ENCODE results near the gene COL24A1. TPM values are rescaled to one million over a fixed set of nuclear protein-coding genes. Genes with fewer than 3 reads are reported as not detected.

COL24A1 gene
- total RNA-seq, 1 experiment from 2014 or later: 0.35 TPM

DNA sequence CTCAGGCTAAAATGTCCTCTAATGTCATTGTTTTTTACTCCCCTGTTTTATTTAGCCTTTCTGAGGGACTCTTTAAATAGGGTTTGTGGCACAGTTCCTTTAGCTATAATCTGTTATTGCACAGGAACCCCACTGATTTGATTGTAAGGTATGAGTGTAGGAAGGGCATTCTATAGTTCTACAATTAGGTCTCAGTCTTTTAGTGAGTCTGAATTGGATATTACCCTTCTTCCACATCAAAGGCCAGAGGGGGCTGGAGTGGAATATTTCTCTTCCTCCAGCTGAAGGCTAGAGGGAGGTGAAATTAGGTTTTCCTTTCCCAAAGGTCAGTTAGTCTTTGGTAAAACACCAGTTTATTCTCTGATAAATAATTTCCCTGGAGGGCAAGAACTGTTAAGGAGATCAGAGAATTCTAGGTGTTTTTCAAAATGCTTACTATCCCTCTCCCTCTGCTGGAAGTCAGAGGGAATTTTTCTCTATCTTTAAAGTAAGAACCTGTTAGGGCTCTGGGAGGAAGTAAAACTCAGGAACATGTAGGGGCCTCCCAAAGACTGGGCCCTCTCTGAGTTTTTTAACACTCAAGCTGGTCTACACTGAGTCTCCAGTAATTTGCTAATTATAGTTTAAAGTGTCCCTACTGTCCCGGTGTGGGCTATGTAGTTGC lies 272.1 kb downstream of the COL24A1 start:
- no peaks in the 10 kb centered on the region for H3K27me3 Mint-ChIP-seq (ENCODE audit: low read depth)
- H3K18ac ChIP-seq (ENCODE audit: insufficient read length, low read depth, low read length): no peak overlapping the region
- H2BK15ac ChIP-seq (ENCODE audit: low read depth, low read length): no peak overlapping the region
- H3K4ac ChIP-seq (ENCODE audit: low read depth, low read length): no peak overlapping the region
- no peak overlapping the region for H3K56ac ChIP-seq (ENCODE audit: insufficient read length, low read depth, low read length)
- no peaks in the 10 kb centered on the region for H3K9me3 ChIP-seq (ENCODE audit: control insufficient read depth, low read depth, low read length)
- H2AK5ac ChIP-seq (ENCODE audit: insufficient read length, low read length): no peak overlapping the region
- DNase-seq: no peak
- H3K27ac Mint-ChIP-seq: 0 out of 7 replicates have a peak overlapping the region, but pooled peaks of 2 of the 3 experiments have one; percentile 11 to 12
- no peak overlapping the region for H3K27ac ChIP-seq (ENCODE audit: insufficient read length, low read depth, low read length)
- no peak overlapping the region for H3K4me3 Mint-ChIP-seq
- no peak overlapping the region for H4K91ac ChIP-seq (ENCODE audit: insufficient read length, low read depth, low read length)
- no peak overlapping the region for H2BK12ac ChIP-seq (ENCODE audit: insufficient read length, low read depth, low read length)
- no peak overlapping the region for H4K8ac ChIP-seq (replicated peaks; ENCODE audit: insufficient read length, low read depth, low read length)
- H3K27me3 ChIP-seq (ENCODE audit: insufficient read depth, low read length): no peaks in the 10 kb centered on the region
- no peaks in the 10 kb centered on the region for H4K20me1 ChIP-seq (ENCODE audit: control insufficient read depth, insufficient read depth, insufficient read length)
- H2BK120ac ChIP-seq (ENCODE audit: low read depth, low read length, poor library complexity, severe bottlenecking): no peak overlapping the region
- no peak overlapping the region for H4K5ac ChIP-seq (ENCODE audit: insufficient read length, low read depth, low read length)
- H3K23me2 ChIP-seq (ENCODE audit: insufficient read length, low read depth, low read length, poor library complexity, severe bottlenecking): no peaks in the 10 kb centered on the region
- no peaks in the 10 kb centered on the region for H3K79me2 ChIP-seq (ENCODE audit: insufficient read depth, low read length)
- H3K4me1 ChIP-seq (ENCODE audit: insufficient read depth, low read length): no peaks in the 10 kb centered on the region
- H3T11ph ChIP-seq (ENCODE audit: low read length): no peak overlapping the region
- H3K14ac ChIP-seq (ENCODE audit: insufficient read depth, low read length): no peak overlapping the region
- peak overlapping the region; percentile 87 for H2AFZ ChIP-seq (ENCODE audit: low read length)
- no peak overlapping the region for H3K23ac ChIP-seq (ENCODE audit: insufficient read length, low read depth, low read length)
- no peaks in the 10 kb centered on the region for H3K9me3 Mint-ChIP-seq
- no peaks in the 10 kb centered on the region for H3K36me3 Mint-ChIP-seq (ENCODE audit: insufficient read depth in 1 of 3, low read depth in 3 of 3)
- no peak overlapping the region for H2BK20ac ChIP-seq (ENCODE audit: low read depth, low read length, poor library complexity, severe bottlenecking)
- no peak overlapping the region for H3K4me2 ChIP-seq (ENCODE audit: insufficient read depth, insufficient read length, low read length)
- H3K79me1 ChIP-seq (ENCODE audit: insufficient read depth, low read depth, low read length, poor library complexity, severe bottlenecking): no peaks in the 10 kb centered on the region
- no peak overlapping the region for H3K9ac ChIP-seq (ENCODE audit: extremely low read depth, insufficient read length, low read length)
- TF ChIP-seq, protein P1, sequence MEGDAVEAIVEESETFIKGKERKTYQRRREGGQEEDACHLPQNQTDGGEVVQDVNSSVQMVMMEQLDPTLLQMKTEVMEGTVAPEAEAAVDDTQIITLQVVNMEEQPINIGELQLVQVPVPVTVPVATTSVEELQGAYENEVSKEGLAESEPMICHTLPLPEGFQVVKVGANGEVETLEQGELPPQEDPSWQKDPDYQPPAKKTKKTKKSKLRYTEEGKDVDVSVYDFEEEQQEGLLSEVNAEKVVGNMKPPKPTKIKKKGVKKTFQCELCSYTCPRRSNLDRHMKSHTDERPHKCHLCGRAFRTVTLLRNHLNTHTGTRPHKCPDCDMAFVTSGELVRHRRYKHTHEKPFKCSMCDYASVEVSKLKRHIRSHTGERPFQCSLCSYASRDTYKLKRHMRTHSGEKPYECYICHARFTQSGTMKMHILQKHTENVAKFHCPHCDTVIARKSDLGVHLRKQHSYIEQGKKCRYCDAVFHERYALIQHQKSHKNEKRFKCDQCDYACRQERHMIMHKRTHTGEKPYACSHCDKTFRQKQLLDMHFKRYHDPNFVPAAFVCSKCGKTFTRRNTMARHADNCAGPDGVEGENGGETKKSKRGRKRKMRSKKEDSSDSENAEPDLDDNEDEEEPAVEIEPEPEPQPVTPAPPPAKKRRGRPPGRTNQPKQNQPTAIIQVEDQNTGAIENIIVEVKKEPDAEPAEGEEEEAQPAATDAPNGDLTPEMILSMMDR (conservative IDR thresholded peaks at IDR 0.05): peak; percentile 74
- H2BK5ac ChIP-seq (ENCODE audit: insufficient read length, low read length): no peak overlapping the region
- no peaks in the 10 kb centered on the region for H3K4me1 Mint-ChIP-seq
- WGBS (ENCODE audit: extremely low coverage, insufficient read length, low lambda C conversion rate): no CpG with 5 or more reads among the region's 1 CpG
